ENCODE results near the gene MPO. TPM values are rescaled to one million over a fixed set of nuclear protein-coding genes. Genes with fewer than 3 reads are reported as not detected.

MPO gene
- total and polyA plus RNA-seq, 2 experiments from 2014 or later = not detected

GRCh38 chr17:58289869-58290268 is 9.1 kb upstream of the MPO start:
- Histone ChIP-seq H3K27me3 (peaks cover 13% of the 10 kb centered on the region), H3K4me3 (no peak overlapping the region), H3K4me1 (ENCODE audit: low read depth) (no peaks in the 10 kb centered on the region), H3K27ac (no peak overlapping the region), H3K36me3 (no peaks in the 10 kb centered on the region), H3K9me3 (ENCODE audit: low read depth) (no peaks in the 10 kb centered on the region)
- TF ChIP-seq, protein P1, sequence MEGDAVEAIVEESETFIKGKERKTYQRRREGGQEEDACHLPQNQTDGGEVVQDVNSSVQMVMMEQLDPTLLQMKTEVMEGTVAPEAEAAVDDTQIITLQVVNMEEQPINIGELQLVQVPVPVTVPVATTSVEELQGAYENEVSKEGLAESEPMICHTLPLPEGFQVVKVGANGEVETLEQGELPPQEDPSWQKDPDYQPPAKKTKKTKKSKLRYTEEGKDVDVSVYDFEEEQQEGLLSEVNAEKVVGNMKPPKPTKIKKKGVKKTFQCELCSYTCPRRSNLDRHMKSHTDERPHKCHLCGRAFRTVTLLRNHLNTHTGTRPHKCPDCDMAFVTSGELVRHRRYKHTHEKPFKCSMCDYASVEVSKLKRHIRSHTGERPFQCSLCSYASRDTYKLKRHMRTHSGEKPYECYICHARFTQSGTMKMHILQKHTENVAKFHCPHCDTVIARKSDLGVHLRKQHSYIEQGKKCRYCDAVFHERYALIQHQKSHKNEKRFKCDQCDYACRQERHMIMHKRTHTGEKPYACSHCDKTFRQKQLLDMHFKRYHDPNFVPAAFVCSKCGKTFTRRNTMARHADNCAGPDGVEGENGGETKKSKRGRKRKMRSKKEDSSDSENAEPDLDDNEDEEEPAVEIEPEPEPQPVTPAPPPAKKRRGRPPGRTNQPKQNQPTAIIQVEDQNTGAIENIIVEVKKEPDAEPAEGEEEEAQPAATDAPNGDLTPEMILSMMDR (IDR thresholded peaks at IDR 0.05; ENCODE audit: low read depth, low read length) = no peak
- no peak for DNase-seq (ENCODE audit: low read depth in 1 of 2, low spot score in 1 of 2)

GRCh38 chr17:58285422-58285810 is 4.7 kb upstream of the MPO start:
- H3K36me3 ChIP-seq = no peaks in the 10 kb centered on the region
- H3K4me1 ChIP-seq (ENCODE audit: low read depth) = no peaks in the 10 kb centered on the region
- H3K27me3 ChIP-seq = no peaks in the 10 kb centered on the region
- H3K9me3 ChIP-seq (ENCODE audit: low read depth) = no peaks in the 10 kb centered on the region
- H3K27ac ChIP-seq = no peak overlapping the region
- peak in 1 of 2 donors; percentile 40 for DNase-seq (ENCODE audit: low read depth in 1 of 2, low spot score in 1 of 2)
- TF ChIP-seq, protein P1 (IDR thresholded peaks at IDR 0.05; ENCODE audit: low read depth, low read length) = no peak
- no peak overlapping the region for H3K4me3 ChIP-seq

DNA sequence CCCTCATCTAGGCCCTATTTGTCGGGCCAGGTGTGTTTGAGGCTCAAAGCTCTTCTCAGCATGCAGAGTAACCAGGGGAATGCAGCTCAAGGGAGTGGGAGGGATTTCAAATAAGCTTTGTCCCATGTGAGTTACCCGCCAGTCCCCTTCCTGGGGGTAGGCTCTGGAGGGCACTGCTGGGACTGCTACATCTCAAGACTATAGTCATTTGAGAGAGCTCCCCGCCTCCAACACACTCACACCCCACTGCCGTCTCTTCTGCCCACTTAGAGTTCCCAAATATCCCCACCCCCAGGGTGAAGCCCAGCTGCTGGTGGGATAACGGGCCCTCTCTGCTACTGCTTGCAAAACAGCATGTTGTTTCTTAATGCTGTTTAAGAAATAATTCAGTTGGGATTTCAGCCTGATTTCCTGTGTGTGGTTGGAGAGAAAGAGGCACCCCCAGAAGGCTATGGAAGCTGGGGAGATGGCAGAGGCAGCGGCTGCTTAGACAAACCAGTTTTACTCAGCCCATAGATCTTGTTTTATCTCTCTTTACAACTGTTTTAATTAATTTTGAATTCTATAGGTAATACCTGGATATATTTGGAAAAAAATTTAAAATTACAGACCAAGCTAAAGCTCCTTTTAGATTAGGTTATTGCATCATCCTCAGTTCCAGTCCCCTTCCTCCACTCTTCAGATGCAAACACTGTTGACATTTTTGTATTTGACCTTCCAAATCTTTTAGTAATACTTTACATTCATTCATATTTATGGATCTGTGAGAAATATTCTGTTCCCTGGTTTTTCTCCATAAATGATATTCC is 4.1 kb upstream of the MPO start:
- H3K4me3 ChIP-seq = no peak overlapping the region
- peak in 1 of 2 donors; percentile 18 for DNase-seq (ENCODE audit: low read depth in 1 of 2, low spot score in 1 of 2)
- H3K27ac ChIP-seq = no peak overlapping the region
- no peaks in the 10 kb centered on the region for H3K4me1 ChIP-seq (ENCODE audit: low read depth)
- no peaks in the 10 kb centered on the region for H3K9me3 ChIP-seq (ENCODE audit: low read depth)
- TF ChIP-seq, protein P1 (IDR thresholded peaks at IDR 0.05; ENCODE audit: low read depth, low read length) = no peak
- H3K36me3 ChIP-seq = no peaks in the 10 kb centered on the region
- H3K27me3 ChIP-seq = no peaks in the 10 kb centered on the region

- Histone ChIP-seq H3K4me1 (ENCODE audit: low read depth) (no peaks in the 10 kb centered on the region), H3K27me3 (no peaks in the 10 kb centered on the region), H3K36me3 (no peaks in the 10 kb centered on the region), H3K9me3 (ENCODE audit: low read depth) (no peaks in the 10 kb centered on the region), H3K4me3 (no peak overlapping the region), H3K27ac (no peak overlapping the region)
- TF ChIP-seq, protein P1 (IDR thresholded peaks at IDR 0.05; ENCODE audit: low read depth, low read length) = no peak
- no peak for DNase-seq (ENCODE audit: low read depth in 1 of 2, low spot score in 1 of 2)
Observed at GRCh38 chr17:58283674-58284612, 3.2 kb upstream of the MPO start.

DNA sequence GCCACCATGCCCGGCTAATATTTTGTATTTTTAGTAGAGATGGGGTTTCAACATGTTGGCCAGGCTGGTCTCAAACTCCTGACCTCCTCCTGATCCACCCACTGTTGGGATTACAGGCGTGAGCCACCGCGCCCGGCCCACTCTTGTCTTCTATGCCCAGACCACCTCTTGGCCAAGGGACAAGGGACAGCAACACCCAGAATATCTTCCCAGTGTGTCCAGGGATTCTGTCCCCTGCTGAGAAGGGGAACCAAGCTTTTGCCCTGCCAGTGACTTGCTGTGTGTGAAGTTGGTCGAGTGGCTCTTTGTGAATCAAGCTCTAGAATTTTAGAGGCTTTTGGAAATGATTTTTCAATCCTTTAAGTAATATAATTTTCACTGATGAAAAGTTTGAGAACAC is 1.7 kb upstream of the MPO start:
- H3K4me1 ChIP-seq (ENCODE audit: low read depth) = no peaks in the 10 kb centered on the region
- no peaks in the 10 kb centered on the region for H3K27me3 ChIP-seq
- no peaks in the 10 kb centered on the region for H3K9me3 ChIP-seq (ENCODE audit: low read depth)
- no peaks in the 10 kb centered on the region for H3K36me3 ChIP-seq
- DNase-seq (ENCODE audit: low read depth in 1 of 2, low spot score in 1 of 2) = no peak
- no peak overlapping the region for H3K27ac ChIP-seq
- TF ChIP-seq, protein P1 (IDR thresholded peaks at IDR 0.05; ENCODE audit: low read depth, low read length) = no peak
- no peak overlapping the region for H3K4me3 ChIP-seq

Data from cardiac muscle cell (in vitro differentiated cells and primary cell).